OCI-LY1 (cell line): Measurements from ENCODE around the gene BCO2.

Experiments used
- CTCF ChIP-seq: fragments of 200-600 bp; sonication (generic), shearing (Covaris generic); IDR thresholded peaks from 2 replicates; pipeline ENCODE4 v1.5.1; 2017; ENCODE audit warnings: mild to moderate bottlenecking, antibody characterized with exemption, low read length, moderate library complexity, mixed read lengths
- EZH2 ChIP-seq: fragments of 200-600 bp; sonication (generic), shearing (Covaris generic); IDR thresholded peaks from 2 replicates; pipeline ENCODE4 v1.8.0; 2017; ENCODE audit warnings: borderline replicate concordance, mixed run types, mild to moderate bottlenecking, antibody characterized with exemption, low read length, moderate library complexity, mixed read lengths

GRCh38 chr11:112255067-112255720 lies 79.9 kb downstream of the BCO2 start:
- TF ChIP-seq CTCF (no peak), EZH2 (no peak)
